ENCODE measurements around the gene C1QTNF8.

C1QTNF8 gene

GRCh38 chr16:1126586-1126985, 30.5 kb upstream of the C1QTNF8 start:
- DNase-seq: no peak

- DNase-seq: no peak
Measured at GRCh38 chr16:1126044-1126443, 30.0 kb upstream of the C1QTNF8 start.

GRCh38 chr16:1125471-1125870, 29.4 kb upstream of the C1QTNF8 start:
- no peak for DNase-seq

- DNase-seq: no peak
Measured at GRCh38 chr16:1124795-1125194, 28.8 kb upstream of the C1QTNF8 start.

GRCh38 chr16:1124291-1124690, 28.2 kb upstream of the C1QTNF8 start:
- no peak for DNase-seq

- no peak for DNase-seq
Measured at GRCh38 chr16:1123525-1124230, 27.6 kb upstream of the C1QTNF8 start.

- DNase-seq: no peak
Measured at GRCh38 chr16:1122398-1122765, 26.3 kb upstream of the C1QTNF8 start.

- no peak for DNase-seq
Measured at GRCh38 chr16:1121601-1122397, 25.8 kb upstream of the C1QTNF8 start.

GRCh38 chr16:1121009-1121408, 25.0 kb upstream of the C1QTNF8 start:
- DNase-seq: no peak

- no peak for DNase-seq
Measured at GRCh38 chr16:1120577-1120941, 24.5 kb upstream of the C1QTNF8 start.

GRCh38 chr16:1119766-1120576, 23.9 kb upstream of the C1QTNF8 start:
- DNase-seq: no peak

- no peak for DNase-seq
Measured at GRCh38 chr16:1119129-1119528, 23.1 kb upstream of the C1QTNF8 start.

- no peak for DNase-seq
Measured at GRCh38 chr16:1117926-1118325, 21.9 kb upstream of the C1QTNF8 start.

GRCh38 chr16:1117176-1117900, 21.3 kb upstream of the C1QTNF8 start:
- no peak for DNase-seq

GRCh38 chr16:1116693-1117077, 20.6 kb upstream of the C1QTNF8 start:
- no peak for DNase-seq

- DNase-seq: no peak
Measured at GRCh38 chr16:1113889-1114526, 18.0 kb upstream of the C1QTNF8 start.

- no peak for DNase-seq
Measured at GRCh38 chr16:1113489-1113888, 17.4 kb upstream of the C1QTNF8 start.

- DNase-seq: no peak
Measured at GRCh38 chr16:1112506-1113184, 16.6 kb upstream of the C1QTNF8 start.

- no peak for DNase-seq
Measured at GRCh38 chr16:1109648-1110047, 13.6 kb upstream of the C1QTNF8 start.

GRCh38 chr16:1108299-1109252, 12.5 kb upstream of the C1QTNF8 start:
- DNase-seq: no peak

- DNase-seq: no peak
Measured at GRCh38 chr16:1107731-1108130, 11.7 kb upstream of the C1QTNF8 start.

Measured in NCI-H1930 (cell line).